Measurements from ENCODE around the gene HECTD4.
"Not testable (repeated sequence)": the region's sequence is repeated elsewhere in the genome, so short reads cannot be mapped to it uniquely, and the experiment has no call there.

Gene HECTD4

GRCh38 chr12:112256780-112257179 lies 125.5 kb downstream of the HECTD4 start:
- H3K4me3 ChIP-seq (ENCODE audit: low read depth, low read length) = no peak overlapping the region
- DNase-seq (ENCODE audit: low read depth) = no peak
- TF ChIP-seq CTCF (conservative IDR thresholded peaks at IDR 0.05; ENCODE audit: low read depth, low read length) = no peak

DNA sequence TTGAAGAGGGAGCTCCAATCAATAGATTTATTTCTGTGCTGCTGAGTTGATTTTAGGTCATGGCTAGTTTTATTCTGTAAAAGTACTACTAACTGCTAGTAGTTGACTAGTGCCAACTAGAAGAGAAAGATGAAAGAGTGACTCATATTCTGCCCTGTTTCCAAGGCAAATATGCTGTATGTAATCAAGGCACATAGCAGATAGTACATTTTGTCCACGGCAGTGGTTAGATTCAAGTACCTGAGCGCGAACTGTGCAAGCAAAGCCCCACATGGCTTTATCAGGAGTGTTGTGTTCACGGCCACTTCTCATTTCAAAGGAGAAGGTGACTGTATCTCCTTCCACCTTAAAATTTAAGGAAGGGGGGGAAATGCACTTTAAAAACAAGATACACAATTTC lies 130.0 kb downstream of the HECTD4 start:
- DNase-seq (ENCODE audit: low read depth) = peak; percentile 74
- no peak overlapping the region for H3K4me3 ChIP-seq (ENCODE audit: low read depth, low read length)
- no peak for TF ChIP-seq CTCF (conservative IDR thresholded peaks at IDR 0.05; ENCODE audit: low read depth, low read length)

- not testable (repeated sequence) for H3K4me3 ChIP-seq (ENCODE audit: low read depth, low read length); DNase-seq (ENCODE audit: low read depth)
Observed at GRCh38 chr12:112244902-112245301, 137.3 kb downstream of the HECTD4 start.

- TF ChIP-seq CTCF (conservative IDR thresholded peaks at IDR 0.05; ENCODE audit: low read depth, low read length) = no peak
- DNase-seq (ENCODE audit: low read depth) = no peak
Observed at GRCh38 chr12:112243255-112244110, 138.7 kb downstream of the HECTD4 start.

GRCh38 chr12:112241176-112241575 lies 141.1 kb downstream of the HECTD4 start:
- H3K4me3 ChIP-seq (ENCODE audit: low read depth, low read length) = no peak overlapping the region
- DNase-seq (ENCODE audit: low read depth) = no peak
- no peak for TF ChIP-seq CTCF (conservative IDR thresholded peaks at IDR 0.05; ENCODE audit: low read depth, low read length)

More at GRCh38 chr12:112243255-112244110, 138.7 kb downstream of the HECTD4 start:
- no peak overlapping the region for H3K4me3 ChIP-seq (ENCODE audit: low read depth, low read length)

DNA sequence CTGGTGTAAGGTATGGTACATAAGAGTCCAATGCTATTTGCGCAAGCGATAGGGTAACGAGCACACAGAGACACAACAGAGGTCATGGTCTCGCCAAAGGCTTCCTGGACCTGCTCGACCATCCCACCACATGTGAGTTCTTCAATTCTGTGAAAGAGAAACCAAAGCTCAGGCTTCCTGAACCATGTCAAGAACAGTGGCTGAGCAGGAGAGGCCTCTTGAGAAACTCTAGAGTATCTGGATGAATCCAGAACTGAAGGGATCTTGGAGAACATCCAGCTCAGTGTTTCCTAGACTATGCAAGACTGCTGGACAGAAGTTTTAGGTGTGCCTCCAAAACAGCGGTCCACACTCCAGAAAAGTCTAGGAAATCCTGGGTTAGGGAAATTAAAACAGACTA lies 142.3 kb downstream of the HECTD4 start:
- peak; percentile 11 for DNase-seq (ENCODE audit: low read depth)
- no peak overlapping the region for H3K4me3 ChIP-seq (ENCODE audit: low read depth, low read length)
- TF ChIP-seq CTCF (conservative IDR thresholded peaks at IDR 0.05; ENCODE audit: low read depth, low read length) = no peak

DNA sequence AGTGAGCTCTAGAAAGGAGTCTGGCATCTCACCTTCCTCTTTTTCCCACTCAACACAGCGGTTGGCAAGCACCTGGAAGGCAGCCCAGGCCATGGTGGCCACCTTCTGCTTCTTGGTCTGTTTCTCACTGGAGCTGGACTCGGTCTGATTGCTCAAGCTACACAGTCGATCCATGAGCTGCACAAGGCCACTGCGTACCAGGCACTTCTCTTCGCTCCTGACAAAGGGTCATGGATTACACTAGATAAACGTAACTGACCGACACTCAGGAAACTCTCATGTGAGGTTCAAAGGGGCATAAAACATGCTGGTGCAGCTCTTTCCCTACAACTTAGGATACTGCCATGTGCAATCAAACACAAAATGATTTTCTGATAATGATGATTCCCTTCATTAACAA lies 143.2 kb downstream of the HECTD4 start:
- H3K4me3 ChIP-seq (ENCODE audit: low read depth, low read length) = no peak overlapping the region
- DNase-seq (ENCODE audit: low read depth) = peak; percentile 8
- TF ChIP-seq CTCF (conservative IDR thresholded peaks at IDR 0.05; ENCODE audit: low read depth, low read length) = no peak
